H1 (cell line): ENCODE measurements around the gene DYNC1LI1. TPM values are rescaled to one million over a fixed set of nuclear protein-coding genes. Genes with fewer than 3 reads are reported as not detected.

Source experiments
- GABPA ChIP-seq: IDR thresholded peaks from 2 replicates; pipeline ENCODE4 v1.6.1; 2011; ENCODE audit warnings: mild to moderate bottlenecking, low read length, moderate library complexity, borderline replicate concordance; ENCODE audit not compliant: insufficient read depth
- SUZ12 ChIP-seq: fragments of 200-600 bp; sonication (generic); IDR thresholded peaks from 2 replicates; pipeline ENCODE4 v1.6.1; 2012; ENCODE audit warnings: mild to moderate bottlenecking, inconsistent platforms, low read length, moderate library complexity, mixed read lengths
- polyA plus RNA-seq, 7 experiments: library from polyadenylated mRNA; depleted of rRNA in 3 of 7; stranded (reverse) in 5 of 7; unstranded in 2 of 7; fragments of >200 nt in 5 of 7; fragments of 200-250 nt in 2 of 7; gene quantifications; 1 replicate in 5 of 7; 2 replicates in 1 of 7; 4 replicates in 1 of 7; pipeline versions ENCODE4 v1.2.1 to v1.2.3, GENCODE V29; 2011 to 2013; ENCODE audit warnings: missing spikeins in 2 of 7, mixed read lengths in 2 of 7
- total RNA-seq: library from RNA; stranded (reverse); fragmentation: NEBNext Ultra II Directional; extraction: Animal tissue kit (Norgen Biotek cat#: 25700); gene quantifications from 2 replicates; pipeline ENCODE4 v1.2.1, GENCODE V29; 2021
- TF ChIP-seq, protein P1 (sequence below): IDR thresholded peaks from 2 replicates; pipeline ENCODE4 v1.6.1; 2012; ENCODE audit warnings: low read length, inconsistent platforms

DYNC1LI1 gene
- total and polyA plus RNA-seq, 2 of the 8 experiments (the other 6 are each of a cell fraction or from before 2014, with no cell fraction given): 13.6 to 45.1 TPM

DNA sequence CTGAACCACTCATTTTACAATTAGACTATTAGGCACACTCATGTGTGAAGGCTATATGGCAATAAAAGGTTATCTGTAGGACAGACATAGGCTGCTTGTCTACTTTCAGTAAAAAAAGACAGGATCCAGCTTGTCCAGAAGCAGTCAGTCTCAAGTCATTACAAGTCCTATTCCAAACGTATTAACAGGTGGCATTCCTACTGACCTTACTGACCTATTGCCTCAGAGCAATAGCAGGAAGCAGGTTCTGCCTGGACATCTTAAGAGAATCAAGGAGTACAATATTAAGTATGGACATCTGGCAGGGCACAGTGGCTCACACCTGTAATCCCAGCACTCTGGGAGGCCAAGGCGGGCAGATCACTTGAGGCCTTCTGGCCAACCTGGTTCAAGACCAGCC lies 75.0 kb downstream of the DYNC1LI1 start (continued):
- TF ChIP-seq, protein P1, sequence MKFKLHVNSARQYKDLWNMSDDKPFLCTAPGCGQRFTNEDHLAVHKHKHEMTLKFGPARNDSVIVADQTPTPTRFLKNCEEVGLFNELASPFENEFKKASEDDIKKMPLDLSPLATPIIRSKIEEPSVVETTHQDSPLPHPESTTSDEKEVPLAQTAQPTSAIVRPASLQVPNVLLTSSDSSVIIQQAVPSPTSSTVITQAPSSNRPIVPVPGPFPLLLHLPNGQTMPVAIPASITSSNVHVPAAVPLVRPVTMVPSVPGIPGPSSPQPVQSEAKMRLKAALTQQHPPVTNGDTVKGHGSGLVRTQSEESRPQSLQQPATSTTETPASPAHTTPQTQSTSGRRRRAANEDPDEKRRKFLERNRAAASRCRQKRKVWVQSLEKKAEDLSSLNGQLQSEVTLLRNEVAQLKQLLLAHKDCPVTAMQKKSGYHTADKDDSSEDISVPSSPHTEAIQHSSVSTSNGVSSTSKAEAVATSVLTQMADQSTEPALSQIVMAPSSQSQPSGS: no peak
- no peak for TF ChIP-seq GABPA
- TF ChIP-seq SUZ12: no peak
